Measurements from ENCODE around the gene LPP.

- TF ChIP-seq, protein P1, sequence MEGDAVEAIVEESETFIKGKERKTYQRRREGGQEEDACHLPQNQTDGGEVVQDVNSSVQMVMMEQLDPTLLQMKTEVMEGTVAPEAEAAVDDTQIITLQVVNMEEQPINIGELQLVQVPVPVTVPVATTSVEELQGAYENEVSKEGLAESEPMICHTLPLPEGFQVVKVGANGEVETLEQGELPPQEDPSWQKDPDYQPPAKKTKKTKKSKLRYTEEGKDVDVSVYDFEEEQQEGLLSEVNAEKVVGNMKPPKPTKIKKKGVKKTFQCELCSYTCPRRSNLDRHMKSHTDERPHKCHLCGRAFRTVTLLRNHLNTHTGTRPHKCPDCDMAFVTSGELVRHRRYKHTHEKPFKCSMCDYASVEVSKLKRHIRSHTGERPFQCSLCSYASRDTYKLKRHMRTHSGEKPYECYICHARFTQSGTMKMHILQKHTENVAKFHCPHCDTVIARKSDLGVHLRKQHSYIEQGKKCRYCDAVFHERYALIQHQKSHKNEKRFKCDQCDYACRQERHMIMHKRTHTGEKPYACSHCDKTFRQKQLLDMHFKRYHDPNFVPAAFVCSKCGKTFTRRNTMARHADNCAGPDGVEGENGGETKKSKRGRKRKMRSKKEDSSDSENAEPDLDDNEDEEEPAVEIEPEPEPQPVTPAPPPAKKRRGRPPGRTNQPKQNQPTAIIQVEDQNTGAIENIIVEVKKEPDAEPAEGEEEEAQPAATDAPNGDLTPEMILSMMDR (IDR thresholded peaks at IDR 0.05), result no peak
- TF ChIP-seq POLR2A (IDR thresholded peaks at IDR 0.05), result no peak
Observed at GRCh38 chr3:188720215-188720614, 566.3 kb downstream of the LPP start.

Data from right lobe of liver (tissue), 4 donors.